Esophagus muscularis mucosa (tissue), 3 donors: ENCODE measurements around the gene PREX1.
"Not testable (repeated sequence)": the region's sequence is repeated elsewhere in the genome, so short reads cannot be mapped to it uniquely, and the experiment has no call there.

Experiments
- POLR2AphosphoS5 ChIP-seq, 2 donors: sonication (generic); formaldehyde crosslinking; IDR thresholded peaks; one replicate each; pipeline ENCODE4 v1.6.1; 2017; ENCODE audit warnings: antibody characterized with exemption in 2 of 2
- TF ChIP-seq, protein P1 (sequence below), 3 experiments: fragments of 200-600 bp in 2 of 3; fragments of 450-650 bp in 1 of 3; sonication (generic) in 2 of 3; IDR thresholded peaks; one replicate each; pipeline ENCODE4 v1.5.1; 2017 to 2019; ENCODE audit warnings: antibody characterized with exemption in 3 of 3, mild to moderate bottlenecking in 2 of 3, moderate library complexity in 1 of 3

GRCh38 chr20:48869442-48869841 is 41.6 kb upstream of the PREX1 start:
- TF ChIP-seq, protein P1, sequence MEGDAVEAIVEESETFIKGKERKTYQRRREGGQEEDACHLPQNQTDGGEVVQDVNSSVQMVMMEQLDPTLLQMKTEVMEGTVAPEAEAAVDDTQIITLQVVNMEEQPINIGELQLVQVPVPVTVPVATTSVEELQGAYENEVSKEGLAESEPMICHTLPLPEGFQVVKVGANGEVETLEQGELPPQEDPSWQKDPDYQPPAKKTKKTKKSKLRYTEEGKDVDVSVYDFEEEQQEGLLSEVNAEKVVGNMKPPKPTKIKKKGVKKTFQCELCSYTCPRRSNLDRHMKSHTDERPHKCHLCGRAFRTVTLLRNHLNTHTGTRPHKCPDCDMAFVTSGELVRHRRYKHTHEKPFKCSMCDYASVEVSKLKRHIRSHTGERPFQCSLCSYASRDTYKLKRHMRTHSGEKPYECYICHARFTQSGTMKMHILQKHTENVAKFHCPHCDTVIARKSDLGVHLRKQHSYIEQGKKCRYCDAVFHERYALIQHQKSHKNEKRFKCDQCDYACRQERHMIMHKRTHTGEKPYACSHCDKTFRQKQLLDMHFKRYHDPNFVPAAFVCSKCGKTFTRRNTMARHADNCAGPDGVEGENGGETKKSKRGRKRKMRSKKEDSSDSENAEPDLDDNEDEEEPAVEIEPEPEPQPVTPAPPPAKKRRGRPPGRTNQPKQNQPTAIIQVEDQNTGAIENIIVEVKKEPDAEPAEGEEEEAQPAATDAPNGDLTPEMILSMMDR (IDR thresholded peaks at IDR 0.05) = not testable (repeated sequence)
- TF ChIP-seq POLR2AphosphoS5 (IDR thresholded peaks at IDR 0.05) = not testable (repeated sequence)
